HG03432 (cell line): ENCODE measurements around the gene FZD4.
"Not testable (repeated sequence)": the region's sequence is repeated elsewhere in the genome, so short reads cannot be mapped to it uniquely, and the experiment has no call there.

Source experiments
- ATAC-seq: cut with Tn5 transposase; IDR thresholded peaks from one replicate; pipeline ENCODE4 v1.9.1; 2021; ENCODE audit warnings: mild to moderate bottlenecking, moderate library complexity; ENCODE audit not compliant: unreplicated experiment

FZD4 gene

DNA sequence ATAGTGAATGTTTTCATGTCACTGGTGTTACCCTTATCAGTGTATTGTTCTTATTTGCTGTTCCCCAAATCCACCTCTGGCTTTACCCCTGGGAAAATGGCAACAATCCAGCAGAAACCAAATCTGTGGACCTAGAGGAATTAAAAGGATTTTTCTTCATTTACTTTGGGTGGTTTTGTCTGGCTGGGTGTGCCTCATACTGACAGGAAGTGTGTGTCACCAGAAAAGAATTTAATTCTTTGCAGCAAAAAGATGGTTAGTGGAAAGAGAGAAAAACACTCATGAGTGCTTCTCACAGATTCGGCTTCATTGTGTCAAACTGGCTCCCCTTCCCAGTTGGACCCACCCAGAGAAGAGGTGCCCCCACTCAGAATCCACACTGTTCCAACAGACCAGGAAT is 38.9 kb downstream of the FZD4 start:
- ATAC-seq: no peak

DNA sequence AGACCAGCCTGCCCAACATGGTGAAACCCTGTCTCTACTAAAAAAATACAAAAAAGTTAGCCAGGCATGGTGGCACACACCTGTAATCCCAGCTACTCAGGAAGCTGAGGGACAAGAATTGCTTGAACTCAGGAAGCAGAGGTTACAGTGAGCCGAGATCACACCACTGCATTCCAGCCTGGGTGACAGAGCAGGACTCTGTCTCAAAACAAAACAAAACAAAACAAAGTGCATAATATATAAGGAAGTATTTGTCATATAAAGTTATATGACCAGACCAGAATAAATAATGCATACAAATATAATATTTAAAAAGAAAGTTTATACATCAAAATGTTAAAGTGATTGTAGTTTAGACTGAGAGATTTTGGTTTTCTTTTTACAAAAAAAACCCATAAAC is 39.3 kb downstream of the FZD4 start:
- not testable (repeated sequence) for ATAC-seq

DNA sequence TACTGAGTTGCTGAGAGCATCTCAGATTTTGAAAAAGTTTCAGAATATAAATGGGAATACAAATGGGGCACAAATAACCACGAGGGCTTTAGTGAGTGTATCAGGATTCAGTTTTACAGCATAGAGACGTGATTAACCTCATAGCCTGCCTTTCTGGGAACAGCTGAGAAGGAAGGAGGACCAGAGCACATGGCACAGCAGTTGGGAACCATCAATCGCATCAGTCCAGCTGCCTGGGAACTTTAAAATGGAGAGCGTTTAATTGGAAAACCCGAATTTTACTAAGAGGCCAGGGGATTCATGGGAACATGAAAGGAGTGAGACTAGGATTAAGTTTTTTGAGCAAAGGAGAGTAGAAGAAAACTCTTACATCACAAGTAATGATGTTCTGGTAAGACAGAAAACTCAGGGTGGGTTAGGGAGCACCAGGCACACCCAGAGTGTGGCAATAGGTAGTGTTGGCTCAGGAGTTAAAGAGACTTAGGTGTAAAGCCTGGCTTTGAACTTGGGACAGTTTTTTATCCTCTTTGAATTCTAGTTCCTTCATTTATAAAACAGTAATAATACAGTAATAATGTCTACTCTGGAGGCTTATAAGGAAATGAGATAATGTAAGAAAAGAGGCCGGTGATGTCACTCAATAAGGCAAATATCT is 40.2 kb downstream of the FZD4 start:
- no peak for ATAC-seq

DNA sequence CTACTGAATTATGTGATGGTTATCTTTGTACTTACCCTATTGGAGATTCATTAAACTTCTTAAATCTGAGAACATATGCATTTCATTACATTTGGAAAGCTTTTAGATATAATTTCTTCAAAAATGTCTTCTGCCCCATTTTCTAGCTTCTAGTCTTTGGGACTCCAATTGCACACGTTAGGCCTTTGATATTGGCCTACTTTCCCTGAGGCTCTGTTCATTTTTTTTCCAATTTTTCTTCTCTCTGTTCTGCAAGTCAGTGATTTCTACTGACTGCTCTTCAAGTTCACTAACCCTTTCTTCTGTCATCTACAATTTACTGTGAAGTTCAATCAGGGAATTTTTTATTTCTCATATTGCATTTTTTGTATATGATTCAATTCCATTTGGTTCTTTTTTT is 43.0 kb downstream of the FZD4 start:
- no peak for ATAC-seq

DNA sequence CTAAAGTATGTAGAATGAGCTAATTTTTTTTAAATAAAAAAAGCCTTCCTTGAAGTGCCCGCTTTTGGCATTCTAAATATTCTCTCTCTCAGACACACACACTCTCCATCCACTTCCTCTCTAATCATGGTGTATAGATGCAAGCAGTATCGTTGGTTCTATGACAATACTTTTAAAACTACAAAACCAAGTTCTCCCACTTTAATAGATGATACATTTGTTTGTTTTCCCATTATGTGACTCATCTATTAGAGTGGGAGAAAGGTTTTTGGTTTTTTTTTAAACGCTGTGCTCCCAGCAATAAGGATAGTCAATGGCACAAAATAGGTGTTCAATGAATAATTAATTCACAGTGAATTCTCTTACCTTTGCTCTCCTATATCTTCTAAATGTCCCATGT is 44.6 kb downstream of the FZD4 start:
- ATAC-seq: no peak

DNA sequence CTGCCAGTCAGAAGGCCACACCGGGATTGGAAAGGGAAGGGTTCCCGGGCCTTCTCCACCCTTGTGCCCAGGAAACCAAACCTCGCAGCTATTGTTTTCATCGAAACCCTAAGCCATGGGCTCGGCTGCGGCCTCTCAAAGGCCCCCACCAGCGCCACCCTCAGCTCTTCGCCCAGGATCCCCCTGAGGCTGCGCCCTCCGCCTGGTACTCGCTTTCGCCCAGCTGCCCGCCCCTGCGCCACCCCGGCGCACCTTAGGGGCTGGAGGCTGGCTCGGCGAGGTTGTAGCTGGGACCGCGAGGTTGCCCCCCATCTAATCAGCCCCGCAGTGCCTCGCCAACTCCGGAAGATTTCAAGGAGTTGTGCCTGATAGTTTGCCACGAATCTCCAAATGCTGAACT is 49.0 kb downstream of the FZD4 start:
- ATAC-seq: no peak

DNA sequence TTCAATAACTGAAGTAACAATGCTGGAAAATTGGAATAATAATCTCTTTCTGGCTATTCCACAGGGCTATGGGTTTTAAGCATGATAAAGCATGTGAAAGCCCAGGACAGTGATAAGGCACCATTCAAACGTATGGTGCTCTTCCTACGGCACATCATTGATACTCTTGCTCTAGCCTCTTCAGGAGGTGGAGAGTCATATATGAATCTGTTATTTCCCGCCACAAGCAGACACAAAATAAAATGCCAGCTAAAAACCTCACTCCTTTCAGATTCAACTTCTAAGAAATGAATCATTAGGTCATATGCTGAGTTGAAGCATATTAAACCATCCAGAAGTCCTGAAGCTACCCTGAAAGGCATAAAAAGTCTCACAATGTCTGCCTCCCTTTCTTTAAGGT is 49.9 kb downstream of the FZD4 start:
- no peak for ATAC-seq

DNA sequence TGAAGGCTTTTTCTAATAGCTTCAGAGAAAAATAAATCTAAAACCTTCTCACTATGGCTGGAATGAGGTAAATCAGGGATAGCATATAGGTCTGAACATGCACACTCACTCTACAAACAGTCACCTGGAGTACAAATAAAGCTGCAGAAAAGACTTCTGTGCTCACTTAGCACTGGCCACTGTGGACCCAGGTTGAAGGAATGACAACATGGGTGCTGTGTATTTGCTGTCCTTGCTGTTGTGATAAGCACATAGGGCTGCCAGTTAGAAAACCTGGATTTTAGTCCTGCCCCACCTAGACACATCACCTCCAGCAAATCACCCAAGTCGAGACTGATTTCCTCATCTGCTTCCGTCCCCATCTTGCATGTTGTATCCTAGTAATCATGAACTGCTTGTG is 51.2 kb downstream of the FZD4 start:
- ATAC-seq: no peak

DNA sequence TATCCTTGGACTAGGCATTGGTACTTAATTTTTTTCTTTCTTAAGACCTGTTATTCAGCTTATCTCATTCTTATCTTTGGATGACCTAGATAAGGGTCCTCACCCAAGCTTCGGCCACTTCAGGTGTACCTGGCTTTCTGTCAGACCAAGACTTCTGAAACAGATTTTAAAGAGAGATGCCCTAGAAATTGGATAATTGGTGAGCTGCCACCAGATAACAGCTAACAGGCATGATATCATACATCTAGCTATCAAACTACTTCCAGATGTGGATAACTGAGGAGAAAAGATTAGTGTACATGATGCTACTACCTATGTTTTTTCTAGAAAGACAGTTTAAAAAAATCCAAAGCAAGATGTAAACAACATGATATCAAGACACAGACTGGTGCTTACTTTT is 52.9 kb downstream of the FZD4 start:
- no peak for ATAC-seq

DNA sequence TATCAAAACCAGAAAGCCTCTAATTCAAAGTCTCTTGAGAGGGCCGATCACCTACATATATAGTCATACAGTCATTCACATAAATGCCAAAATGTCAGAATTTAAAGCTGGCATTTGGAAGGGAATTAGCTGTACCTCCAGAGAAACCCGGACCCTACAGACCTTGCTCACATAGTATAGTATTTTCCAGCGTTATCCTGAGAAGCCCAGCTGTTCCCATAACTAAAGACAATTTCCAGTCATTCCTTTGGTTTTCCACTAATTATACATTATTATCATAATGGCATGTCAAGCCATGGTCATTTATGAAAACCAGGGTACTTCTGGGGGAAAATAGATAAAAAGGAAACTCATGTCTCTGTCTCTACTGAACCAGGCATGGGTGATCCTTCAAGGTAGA is 53.6 kb downstream of the FZD4 start:
- ATAC-seq: no peak

DNA sequence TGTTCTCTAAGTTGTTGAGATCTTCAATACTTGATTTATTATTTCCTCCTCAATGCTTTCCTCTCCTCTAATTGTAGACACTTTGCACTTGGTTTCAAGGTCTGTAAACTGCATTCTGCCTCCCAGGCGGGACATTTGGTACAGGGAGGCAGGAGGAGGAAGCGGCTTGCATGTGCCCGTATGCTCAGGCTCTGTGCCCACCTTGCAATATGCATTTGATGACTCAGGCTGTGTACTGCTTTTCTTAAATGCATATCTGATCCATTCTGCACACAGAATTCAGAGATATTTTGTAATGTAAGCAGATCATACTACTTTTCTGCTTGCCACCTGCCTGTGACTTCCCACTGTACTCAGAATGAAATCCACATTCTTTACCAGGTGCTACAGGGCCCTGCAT is 55.0 kb downstream of the FZD4 start:
- ATAC-seq: no peak

DNA sequence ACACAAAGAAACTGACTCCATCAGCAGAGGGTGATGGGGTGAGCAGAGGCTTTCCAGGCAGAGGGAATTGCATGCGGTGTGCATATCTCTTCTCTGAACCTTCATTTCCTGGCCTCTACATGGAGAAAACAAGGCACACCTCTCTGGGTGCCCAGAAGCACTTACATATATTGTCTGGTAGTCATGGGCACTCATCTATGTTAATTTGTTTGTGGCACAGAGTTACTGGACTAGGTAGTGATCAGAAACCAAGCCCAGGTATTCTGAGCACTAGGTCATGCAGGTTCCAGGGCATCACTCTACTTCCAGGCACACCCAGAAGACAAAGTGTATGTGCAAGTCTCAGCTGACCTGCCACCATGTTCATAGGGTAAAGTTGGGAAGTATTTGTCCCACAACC is 56.5 kb downstream of the FZD4 start:
- no peak for ATAC-seq

DNA sequence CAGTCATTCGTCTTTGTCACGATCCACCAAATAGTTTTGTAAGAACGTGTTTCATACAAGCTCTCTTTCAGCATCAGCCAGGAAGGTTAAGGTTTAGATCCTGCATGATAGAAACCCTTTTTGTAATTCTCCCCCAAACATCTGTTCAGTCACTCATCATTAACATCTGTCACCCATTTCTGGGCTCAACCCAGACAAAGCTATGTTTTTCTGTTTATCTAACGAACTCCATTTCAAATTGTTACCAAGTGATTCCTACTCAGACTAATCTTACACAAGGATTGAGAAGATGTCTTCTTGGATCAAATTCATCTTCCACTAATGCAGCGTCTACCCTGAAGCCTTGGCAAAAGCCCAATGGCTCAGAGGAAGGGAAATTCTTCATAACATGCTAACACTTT is 58.8 kb downstream of the FZD4 start:
- no peak for ATAC-seq
